ENCODE measurements around the gene OSGEP.

Gene OSGEP

DNA sequence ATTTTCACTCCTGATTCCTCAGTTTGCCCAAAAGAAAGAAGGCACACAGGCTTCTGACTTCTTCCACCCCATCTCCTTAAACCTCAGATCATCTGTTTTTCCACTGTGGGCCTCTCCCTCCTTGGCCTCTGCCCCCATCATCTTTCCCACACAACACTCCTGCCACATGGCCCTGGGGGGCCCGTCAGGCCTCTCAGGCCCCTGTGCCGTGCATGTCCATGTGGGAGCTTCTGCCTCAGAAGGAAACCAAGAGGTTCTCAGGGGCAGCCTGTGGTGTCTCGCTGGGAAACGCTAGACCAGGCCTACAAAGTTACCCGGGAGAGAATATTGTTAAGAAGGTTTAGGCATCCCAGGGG lies 26.6 kb downstream of the OSGEP start:
- DNase-seq = no peak
- Histone ChIP-seq H3K4me1 (peaks cover 0 to 3% (median 0%) of the 10 kb centered on the region in 4 donors), H3K4me3 (no peak overlapping the region), H3K27ac (no peak overlapping the region), H3K36me3 (no peaks in the 10 kb centered on the region), H3K9me3 (no peaks in the 10 kb centered on the region), H3K27me3 (no peaks in the 10 kb centered on the region)
- TF ChIP-seq, protein P1, sequence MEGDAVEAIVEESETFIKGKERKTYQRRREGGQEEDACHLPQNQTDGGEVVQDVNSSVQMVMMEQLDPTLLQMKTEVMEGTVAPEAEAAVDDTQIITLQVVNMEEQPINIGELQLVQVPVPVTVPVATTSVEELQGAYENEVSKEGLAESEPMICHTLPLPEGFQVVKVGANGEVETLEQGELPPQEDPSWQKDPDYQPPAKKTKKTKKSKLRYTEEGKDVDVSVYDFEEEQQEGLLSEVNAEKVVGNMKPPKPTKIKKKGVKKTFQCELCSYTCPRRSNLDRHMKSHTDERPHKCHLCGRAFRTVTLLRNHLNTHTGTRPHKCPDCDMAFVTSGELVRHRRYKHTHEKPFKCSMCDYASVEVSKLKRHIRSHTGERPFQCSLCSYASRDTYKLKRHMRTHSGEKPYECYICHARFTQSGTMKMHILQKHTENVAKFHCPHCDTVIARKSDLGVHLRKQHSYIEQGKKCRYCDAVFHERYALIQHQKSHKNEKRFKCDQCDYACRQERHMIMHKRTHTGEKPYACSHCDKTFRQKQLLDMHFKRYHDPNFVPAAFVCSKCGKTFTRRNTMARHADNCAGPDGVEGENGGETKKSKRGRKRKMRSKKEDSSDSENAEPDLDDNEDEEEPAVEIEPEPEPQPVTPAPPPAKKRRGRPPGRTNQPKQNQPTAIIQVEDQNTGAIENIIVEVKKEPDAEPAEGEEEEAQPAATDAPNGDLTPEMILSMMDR (IDR thresholded peaks at IDR 0.05) = no peak
- intact Hi-C loops (cut with DNase I; ENCODE audit: low total_unique reads) = no loop called here

DNA sequence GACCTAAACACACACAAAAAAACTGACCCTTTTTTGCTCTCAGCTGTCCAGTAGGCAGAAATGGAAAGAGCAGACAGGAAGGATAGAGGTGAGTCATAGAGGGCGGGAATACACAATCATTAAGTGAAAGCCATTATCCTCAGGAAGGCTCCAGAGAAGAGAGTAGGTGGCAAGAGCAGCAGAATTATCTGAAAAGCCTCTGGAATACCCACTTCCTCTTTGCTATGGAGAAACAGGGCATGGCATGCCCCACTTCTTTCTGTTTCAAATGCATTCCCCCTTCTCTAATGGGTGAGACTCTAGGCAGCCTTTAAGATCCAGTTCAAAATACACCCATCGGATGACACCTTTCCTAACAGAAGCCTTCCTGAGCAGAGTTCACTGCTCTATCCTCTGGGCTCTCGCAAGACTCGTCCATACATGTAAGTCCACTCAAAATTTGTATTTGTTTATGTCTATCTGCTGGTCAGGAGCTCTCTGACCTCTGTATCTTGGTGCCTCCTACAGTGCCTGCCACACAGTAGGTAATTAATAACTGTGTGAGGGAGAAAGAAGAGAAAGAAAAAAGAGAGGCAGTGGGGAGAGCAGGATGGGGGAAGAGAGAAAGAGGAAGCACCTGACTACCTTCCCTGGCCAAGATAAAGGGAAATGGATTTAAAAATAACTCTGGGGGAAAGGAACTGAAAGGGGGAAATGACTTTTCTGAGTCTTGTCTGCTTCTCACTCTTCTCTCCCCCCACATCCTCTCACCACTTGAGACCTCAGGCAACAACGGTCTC lies 27.2 kb downstream of the OSGEP start:
- Histone ChIP-seq H3K27me3 (no peaks in the 10 kb centered on the region), H3K27ac (no peak overlapping the region), H3K36me3 (no peaks in the 10 kb centered on the region), H3K4me1 (peaks cover 0 to 3% (median 0%) of the 10 kb centered on the region in 4 donors), H3K4me3 (no peak overlapping the region), H3K9me3 (no peaks in the 10 kb centered on the region)
- intact Hi-C loops (cut with DNase I; ENCODE audit: low total_unique reads) = no loop called here
- TF ChIP-seq, protein P1 (IDR thresholded peaks at IDR 0.05) = no peak
- no peak for DNase-seq

DNA sequence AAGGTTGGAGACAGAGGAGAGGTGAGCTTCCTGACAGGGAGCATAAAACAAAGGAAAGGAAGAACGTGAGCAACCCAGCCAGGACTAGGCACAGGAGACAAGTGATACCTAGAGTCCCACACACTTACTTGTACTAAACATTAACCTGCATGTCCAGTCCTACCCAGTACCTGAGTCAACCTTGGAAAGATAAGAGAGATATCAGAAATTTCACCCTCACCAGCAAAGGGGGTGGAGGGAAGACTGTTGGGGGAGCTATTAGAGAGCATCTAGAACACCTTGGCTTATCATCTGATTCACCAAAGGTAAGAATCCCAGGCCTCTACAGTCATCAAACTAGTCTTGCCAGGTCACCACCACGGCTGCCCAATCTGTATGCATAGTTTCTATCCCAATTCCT lies 29.8 kb downstream of the OSGEP start:
- no peak overlapping the region for H3K4me3 ChIP-seq
- intact Hi-C loops (cut with DNase I; ENCODE audit: low total_unique reads) = no loop called here
- no peaks in the 10 kb centered on the region for H3K36me3 ChIP-seq
- H3K27ac ChIP-seq = no peak overlapping the region
- H3K27me3 ChIP-seq = no peaks in the 10 kb centered on the region
- peaks cover 0 to 1% (median 0%) of the 10 kb centered on the region in 4 donors for H3K4me1 ChIP-seq
- DNase-seq = no peak
- H3K9me3 ChIP-seq = no peaks in the 10 kb centered on the region
- TF ChIP-seq, protein P1 (IDR thresholded peaks at IDR 0.05) = no peak

DNA sequence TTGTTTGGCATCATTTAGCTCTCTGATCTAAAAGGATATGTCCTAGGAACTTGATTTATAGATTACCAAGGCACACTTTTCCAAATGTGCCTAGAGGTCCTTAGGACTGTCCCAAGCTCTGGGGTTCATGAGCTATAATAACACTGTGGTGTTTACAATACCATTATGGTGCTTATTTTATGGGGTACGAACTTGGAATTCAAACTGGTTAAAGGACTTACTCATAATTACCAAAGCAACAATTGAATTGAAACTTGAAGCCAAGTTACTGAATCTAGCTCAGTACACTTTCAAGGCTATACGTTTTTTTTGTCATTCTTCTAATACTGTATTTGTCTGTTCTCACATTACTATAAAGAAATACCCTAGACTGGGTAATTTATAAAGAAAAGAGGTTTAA lies 31.7 kb downstream of the OSGEP start:
- DNase-seq = no peak
- Histone ChIP-seq H3K27me3 (no peaks in the 10 kb centered on the region), H3K27ac (no peak overlapping the region), H3K4me1 (no peaks in the 10 kb centered on the region), H3K9me3 (no peaks in the 10 kb centered on the region), H3K4me3 (no peak overlapping the region), H3K36me3 (no peaks in the 10 kb centered on the region)
- intact Hi-C loops (cut with DNase I; ENCODE audit: low total_unique reads) = no loop called here
- TF ChIP-seq, protein P1 (IDR thresholded peaks at IDR 0.05) = no peak

DNA sequence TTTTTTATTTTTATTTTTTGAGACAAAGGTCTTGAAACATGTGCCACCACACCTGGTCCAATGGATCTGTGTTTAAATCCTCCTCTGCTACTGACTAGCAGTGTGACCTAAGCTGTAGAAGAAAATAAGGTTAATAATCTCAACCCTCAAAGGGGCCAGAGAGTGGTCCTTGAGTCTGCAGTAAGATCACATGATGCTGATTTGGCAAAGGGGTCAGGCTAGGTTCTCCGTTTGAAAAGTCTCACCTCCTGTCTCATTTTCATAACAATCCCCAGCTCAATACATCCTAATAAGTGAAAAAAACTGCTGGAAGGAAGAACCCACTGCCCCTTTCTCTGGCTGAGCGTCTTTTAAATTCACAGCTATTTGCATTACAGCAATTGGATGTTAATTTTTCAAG lies 33.3 kb downstream of the OSGEP start:
- Histone ChIP-seq H3K36me3 (no peaks in the 10 kb centered on the region), H3K27me3 (no peaks in the 10 kb centered on the region), H3K27ac (no peak overlapping the region), H3K4me1 (no peaks in the 10 kb centered on the region), H3K9me3 (no peaks in the 10 kb centered on the region), H3K4me3 (no peak overlapping the region)
- TF ChIP-seq, protein P1 (IDR thresholded peaks at IDR 0.05) = no peak
- DNase-seq = no peak
- intact Hi-C loops (cut with DNase I; ENCODE audit: low total_unique reads) = no loop called here

Data from tibial artery (tissue), 4 donors.